Uterine smooth muscle cell (primary cell): Measurements from ENCODE around the gene HAGHL. TPM values are rescaled to one million over a fixed set of nuclear protein-coding genes. Genes with fewer than 3 reads are reported as not detected.

Source experiments
- total RNA-seq: library from RNA; depleted of rRNA; stranded (reverse); fragments of >200 nt; gene quantifications from 2 replicates; pipeline ENCODE4 v1.2.3, GENCODE V29; 2014

HAGHL gene
- 21.7 and 29.0 TPM in 2 replicates for total RNA-seq

GRCh38 chr16:726438-727290, at the start of gene HAGHL, which contains the start of gene CCDC78:
Gene HAGHL, plus strand, starts transcription at chr16:727106. Its CDS starts 404 bp downstream, at chr16:727510.
Gene CCDC78, minus strand, starts transcription at chr16:726443. Its CDS starts 76 bp downstream, at chr16:726367.

DNA sequence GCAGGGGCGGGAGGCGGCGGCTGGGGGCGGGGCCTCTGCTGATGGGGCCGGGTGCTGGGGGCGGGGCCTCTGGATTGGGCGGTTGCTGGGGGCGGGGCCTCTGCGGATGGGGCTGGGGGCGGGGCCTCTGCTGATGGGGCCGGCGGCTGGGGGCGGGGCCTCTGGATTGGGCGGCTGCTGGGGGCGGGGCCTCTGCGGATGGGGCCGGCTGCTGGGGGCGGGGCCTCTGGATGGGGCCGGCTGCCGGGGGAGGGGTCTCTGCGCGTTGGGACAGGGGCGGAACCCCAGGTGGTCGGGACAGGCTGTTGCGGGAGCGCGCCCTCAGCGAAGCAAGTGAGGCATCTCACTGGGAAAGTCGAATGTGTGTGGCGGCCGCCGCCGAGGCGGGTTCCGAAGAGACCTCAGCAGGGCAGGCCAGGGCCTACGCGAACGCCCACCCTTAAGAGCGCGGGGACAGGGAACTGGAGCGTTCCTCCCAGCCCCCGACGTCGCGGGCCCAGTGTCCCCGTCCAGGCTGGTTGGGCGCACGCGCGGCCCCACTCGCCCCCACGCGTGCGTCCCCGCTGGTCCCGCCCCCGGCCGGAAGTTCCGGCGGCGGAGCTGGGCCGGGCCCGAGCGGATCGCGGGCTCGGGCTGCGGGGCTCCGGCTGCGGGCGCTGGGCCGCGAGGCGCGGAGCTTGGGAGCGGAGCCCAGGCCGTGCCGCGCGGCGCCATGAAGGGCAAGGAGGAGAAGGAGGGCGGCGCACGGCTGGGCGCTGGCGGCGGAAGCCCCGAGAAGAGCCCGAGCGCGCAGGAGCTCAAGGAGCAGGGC, 46.9 kb upstream of the HAGHL start, which contains the start of gene STUB1:
STUB1 (plus strand) TSS at position 597 of the 811 bp plus-strand sequence; CDS start at position 713, 116 bp downstream.

DNA sequence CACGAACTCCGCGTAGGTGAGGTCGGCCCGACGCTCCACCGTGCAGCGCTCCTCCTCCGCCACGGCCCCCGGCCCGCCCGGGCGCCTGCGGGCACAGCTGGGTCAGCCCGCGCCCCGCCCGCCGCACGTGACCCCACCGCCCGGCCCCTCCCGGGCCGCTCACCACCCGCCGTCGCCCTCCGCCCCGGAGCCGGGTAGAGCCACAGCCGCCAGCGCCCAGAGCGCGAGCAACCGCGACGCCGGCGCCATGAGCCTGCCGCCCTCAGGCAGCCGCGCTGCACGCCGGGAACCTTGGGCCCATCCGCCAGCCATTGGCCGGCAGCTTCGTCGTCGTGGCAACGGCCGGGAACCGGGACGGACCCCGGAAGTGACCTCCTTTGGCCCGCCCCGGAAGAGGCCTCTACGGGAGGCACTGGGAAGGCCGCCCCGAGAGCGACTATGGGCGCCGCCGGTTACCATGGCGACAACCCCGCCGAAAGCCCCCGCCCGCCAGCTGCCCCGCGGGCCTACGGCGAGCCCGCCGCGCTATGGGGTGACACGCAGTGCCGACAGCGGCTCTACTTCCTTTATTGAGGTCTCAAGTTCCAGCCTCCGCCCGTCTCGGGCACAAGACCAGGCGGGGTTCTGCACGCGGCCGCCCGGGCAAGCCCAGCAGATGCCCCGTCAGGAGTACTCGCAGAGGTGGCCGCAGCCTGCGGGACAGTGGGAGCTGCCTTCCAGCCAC, 42.7 kb upstream of the HAGHL start, which contains the start of gene JMJD8:
JMJD8 (minus strand) TSS at position 264 of the 724 bp plus-strand sequence; CDS start at position 249, 15 bp downstream.

DNA sequence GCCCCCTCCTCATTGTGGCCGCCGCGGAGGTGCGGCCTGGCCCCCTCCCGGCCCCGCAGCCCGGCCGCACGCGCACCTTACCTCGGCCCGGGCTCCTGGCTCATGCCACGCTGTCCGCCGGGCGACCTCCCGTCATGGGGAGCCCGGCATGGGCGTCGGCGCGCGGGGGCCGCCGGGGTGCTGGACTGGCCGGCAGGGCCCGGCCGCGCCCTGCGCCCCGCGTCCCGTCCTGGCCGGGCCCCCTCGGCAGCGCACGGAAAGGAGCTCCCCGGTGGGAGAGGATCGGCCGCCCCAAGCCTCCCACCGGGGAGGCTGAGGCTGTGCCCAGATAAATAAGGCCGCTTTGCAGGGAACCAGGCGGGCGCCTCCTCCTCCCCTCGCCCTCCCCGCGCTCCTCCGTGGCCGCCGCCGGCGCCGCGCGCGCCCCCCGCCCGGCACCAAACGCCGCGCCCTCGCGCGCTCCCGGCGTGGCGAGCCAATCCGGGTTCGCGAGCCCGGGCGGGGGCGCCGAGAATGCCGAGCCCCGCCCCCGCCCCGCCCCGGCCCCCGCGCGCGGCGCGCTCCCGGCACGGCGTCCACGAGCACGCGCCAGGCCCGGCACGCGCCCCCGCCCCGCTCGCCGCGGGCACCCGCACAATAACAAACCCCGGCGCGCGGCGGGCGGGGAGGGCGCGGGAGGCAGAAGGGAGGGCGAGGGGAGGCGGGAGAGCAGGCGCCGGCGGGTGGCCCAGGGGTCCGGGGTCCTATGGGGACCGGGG, 21.3 kb upstream of the HAGHL start, which contains the start of gene FBXL16:
FBXL16 (minus strand) TSS at position 371 of the 758 bp plus-strand sequence. CDS start 8,396 bp downstream, outside the sequence.

DNA sequence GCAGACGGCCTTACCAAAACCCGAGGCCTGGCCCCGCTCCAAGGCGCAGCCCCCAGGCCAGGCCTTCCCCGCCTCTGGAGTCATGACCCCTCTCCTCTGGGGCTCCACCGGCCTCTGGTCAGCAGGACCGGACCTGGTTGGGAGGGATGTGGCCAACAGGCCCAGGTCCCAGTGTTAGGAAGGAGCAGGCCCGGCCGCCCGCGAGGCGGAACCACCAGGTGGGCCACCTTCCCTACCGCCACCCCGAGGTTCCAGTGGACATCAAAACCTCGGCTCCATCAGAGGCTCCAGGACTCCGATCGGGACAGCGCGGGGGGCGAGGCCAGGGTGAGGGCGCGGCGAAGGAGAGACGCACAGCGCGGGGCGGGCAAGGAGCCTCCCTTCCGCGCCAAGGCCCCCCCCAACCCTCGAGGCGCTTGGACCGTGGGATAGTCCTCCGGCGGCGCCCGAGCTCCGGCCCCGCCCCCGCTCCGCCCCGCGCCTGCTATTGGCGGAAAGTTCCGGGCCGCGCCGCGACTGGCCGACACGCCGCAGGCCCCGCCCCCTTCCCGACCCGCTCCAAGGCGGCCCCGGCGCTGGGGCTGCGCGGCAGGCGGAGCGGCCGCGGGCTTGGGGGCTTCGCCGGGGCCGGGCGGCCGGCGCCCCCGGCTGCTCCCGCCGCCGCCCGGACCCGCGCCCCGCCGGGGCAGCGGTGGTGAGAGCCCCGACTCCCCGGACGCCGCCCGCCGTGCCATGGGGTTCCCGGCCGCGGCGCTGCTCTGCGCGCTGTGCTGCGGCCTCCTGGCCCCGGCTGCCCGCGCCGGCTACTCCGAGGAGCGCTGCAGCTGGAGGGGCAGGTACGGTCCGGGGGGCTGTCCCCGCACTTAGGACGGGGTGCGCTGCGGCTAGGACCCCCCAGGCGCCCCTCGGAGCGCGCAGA, 12.1 kb upstream of the HAGHL start, which contains the start of gene METRN:
METRN (plus strand) TSS at position 561 of the 919 bp plus-strand sequence; CDS start at position 733, 172 bp downstream.

DNA sequence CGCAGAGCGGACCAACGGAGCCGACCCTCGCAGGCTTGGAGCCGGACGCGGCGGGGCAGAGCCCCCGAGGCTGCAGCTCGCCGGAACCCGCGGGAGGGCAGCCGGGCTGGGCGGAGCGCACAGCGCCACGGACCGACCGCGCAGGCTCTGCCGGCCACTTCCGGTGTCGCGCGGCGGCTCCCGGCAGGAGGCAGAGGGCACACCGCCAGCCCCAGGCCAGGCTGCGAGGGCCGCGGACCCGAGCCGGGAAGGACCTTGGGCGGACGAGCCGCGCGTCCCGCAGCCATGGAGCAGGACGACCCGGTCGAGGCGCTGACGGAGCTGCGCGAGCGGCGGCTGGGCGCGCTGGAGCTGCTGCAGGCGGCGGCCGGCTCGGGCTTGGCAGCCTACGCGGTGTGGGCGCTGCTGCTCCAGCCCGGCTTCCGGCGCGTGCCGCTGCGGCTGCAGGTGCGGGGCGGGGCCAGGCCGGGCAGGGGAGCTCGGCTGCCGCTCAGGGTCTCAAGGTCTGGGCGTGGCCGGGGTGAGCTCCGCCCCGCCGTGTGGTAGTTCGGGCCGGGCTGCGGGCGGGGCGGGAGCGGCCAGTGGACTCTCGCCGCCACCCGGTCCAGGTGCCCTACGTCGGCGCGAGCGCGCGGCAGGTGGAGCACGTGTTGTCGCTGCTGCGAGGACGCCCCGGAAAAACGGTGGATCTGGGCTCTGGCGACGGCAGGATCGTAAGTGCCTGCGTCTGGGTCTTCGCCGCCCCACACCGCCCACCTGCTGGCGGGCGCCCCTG, 5.7 kb upstream of the HAGHL start, which contains the start of gene ANTKMT:
ANTKMT (plus strand) TSS at position 157 of the 775 bp plus-strand sequence; CDS start at position 286, 129 bp downstream.

DNA sequence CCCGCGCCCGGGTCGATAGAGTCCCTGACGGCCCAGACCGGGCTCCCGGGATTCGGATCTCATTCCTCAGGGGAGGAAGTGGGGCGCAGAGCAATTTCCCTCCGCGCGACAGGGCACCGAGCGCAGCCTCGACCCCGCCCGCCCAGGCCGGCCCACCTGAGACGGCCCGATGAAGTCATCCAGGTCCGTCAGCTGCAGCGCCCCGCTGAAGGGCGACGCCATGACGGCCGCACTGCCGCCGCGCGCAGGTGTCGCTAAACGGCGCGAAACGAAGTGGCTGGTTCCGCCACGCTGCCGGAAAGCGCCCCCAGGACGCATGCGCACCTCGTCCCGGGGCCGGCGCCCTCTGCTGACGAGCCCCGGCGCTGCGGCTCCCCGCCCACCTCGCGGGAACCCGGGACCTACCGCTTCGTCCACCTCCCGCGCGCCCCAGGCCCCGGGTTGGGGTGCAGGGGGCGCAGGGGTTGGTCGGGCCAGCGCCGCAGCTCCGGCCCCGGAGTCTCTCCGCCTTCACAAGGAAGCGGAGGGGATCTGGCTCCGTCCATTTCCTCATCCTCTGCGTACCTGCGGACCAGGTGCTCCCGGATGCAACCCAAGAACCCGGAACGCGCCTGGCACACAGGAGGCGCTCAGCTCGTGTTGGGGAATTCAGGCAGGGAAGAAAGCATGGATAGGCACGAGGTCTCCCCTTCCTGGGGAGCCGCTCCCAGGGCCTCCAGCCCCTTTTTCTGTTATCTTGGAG, 14.0 kb downstream of the HAGHL start, which contains the start of gene CIAO3:
CIAO3 (minus strand) TSS at position 234 of the 742 bp plus-strand sequence; CDS start at position 222, 12 bp downstream.

GRCh38 chr16:760545-761343, 33.8 kb downstream of the HAGHL start, which contains the start of gene MSLN:
Gene MSLN, plus strand, starts transcription at chr16:760734. Its CDS starts 1,947 bp downstream, at chr16:762681.

Other genes starting within 250 kb of the HAGHL start
- 41.7 and 58.5 TPM in 2 replicates for gene CAPN15, start 199.4 kb upstream of the HAGHL start, total RNA-seq
- 0.11 TPM in 1 of 2 replicates, not detected in the other for gene PRR35, start 166.7 kb upstream of the HAGHL start, total RNA-seq
- gene NHLRC4, start 160.1 kb upstream of the HAGHL start, total RNA-seq, result 1.8 and 2.0 TPM in 2 replicates
- 27.9 and 35.5 TPM in 2 replicates for gene PIGQ, start 157.1 kb upstream of the HAGHL start, total RNA-seq
- 15.1 and 18.0 TPM in 2 replicates for gene RAB40C, start 137.0 kb upstream of the HAGHL start, total RNA-seq
- 0.25 and 0.33 TPM in 2 replicates for gene WFIKKN1, start 96.1 kb upstream of the HAGHL start, total RNA-seq
- 69.9 and 100 TPM in 2 replicates for gene METTL26, start 90.8 kb upstream of the HAGHL start, total RNA-seq
- 12.2 and 17.4 TPM in 2 replicates for gene MCRIP2, start 85.3 kb upstream of the HAGHL start, total RNA-seq
- gene WDR90, start 77.7 kb upstream of the HAGHL start, total RNA-seq, result 14.6 and 22.6 TPM in 2 replicates
- gene RHOT2, start 59.0 kb upstream of the HAGHL start, total RNA-seq, result 46.5 and 57.7 TPM in 2 replicates
- gene RHBDL1, start 51.4 kb upstream of the HAGHL start, total RNA-seq, result 2.9 and 5.9 TPM in 2 replicates
- gene STUB1, start 46.7 kb upstream of the HAGHL start, total RNA-seq, result 135 and 164 TPM in 2 replicates
- gene JMJD8, start 42.8 kb upstream of the HAGHL start, total RNA-seq, result 26.1 and 34.5 TPM in 2 replicates
- gene WDR24, start 36.7 kb upstream of the HAGHL start, total RNA-seq, result 5.5 and 6.2 TPM in 2 replicates
- 0.37 and 0.44 TPM in 2 replicates for gene FBXL16, start 21.3 kb upstream of the HAGHL start, total RNA-seq
- gene METRN, start 12.0 kb upstream of the HAGHL start, total RNA-seq, result 47.1 and 79.5 TPM in 2 replicates
- gene ANTKMT, start 6.0 kb upstream of the HAGHL start, total RNA-seq, result 42.5 and 43.4 TPM in 2 replicates
- gene CCDC78, start 663 bp upstream of the HAGHL start, total RNA-seq, result 4.2 and 4.8 TPM in 2 replicates
- 35.2 and 35.3 TPM in 2 replicates for gene CIAO3, start 13.9 kb downstream of the HAGHL start, total RNA-seq
- under 0.01 and 0.12 TPM in 2 replicates for gene MSLN, start 33.6 kb downstream of the HAGHL start, total RNA-seq
- gene RPUSD1, start 61.3 kb downstream of the HAGHL start, total RNA-seq, result 20.6 and 26.0 TPM in 2 replicates
- gene CHTF18, start 61.5 kb downstream of the HAGHL start, total RNA-seq, result 13.5 and 36.5 TPM in 2 replicates
- not detected in 2 replicates for gene GNG13, start 73.6 kb downstream of the HAGHL start, total RNA-seq
- 21.9 and 23.9 TPM in 2 replicates for gene LMF1, start 243.9 kb downstream of the HAGHL start, total RNA-seq